OCI-M1 (cell line): Measurements from ENCODE around the gene OR4B1.
"Not testable (repeated sequence)": the region's sequence is repeated elsewhere in the genome, so short reads cannot be mapped to it uniquely, and the experiment has no call there.

Source experiments
- DNase-seq: peaks from one replicate; lab custom pipeline; 2025; lab: John Stamatoyannopoulos, UW

OR4B1 gene, protein sequence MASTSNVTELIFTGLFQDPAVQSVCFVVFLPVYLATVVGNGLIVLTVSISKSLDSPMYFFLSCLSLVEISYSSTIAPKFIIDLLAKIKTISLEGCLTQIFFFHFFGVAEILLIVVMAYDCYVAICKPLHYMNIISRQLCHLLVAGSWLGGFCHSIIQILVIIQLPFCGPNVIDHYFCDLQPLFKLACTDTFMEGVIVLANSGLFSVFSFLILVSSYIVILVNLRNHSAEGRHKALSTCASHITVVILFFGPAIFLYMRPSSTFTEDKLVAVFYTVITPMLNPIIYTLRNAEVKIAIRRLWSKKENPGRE

DNA sequence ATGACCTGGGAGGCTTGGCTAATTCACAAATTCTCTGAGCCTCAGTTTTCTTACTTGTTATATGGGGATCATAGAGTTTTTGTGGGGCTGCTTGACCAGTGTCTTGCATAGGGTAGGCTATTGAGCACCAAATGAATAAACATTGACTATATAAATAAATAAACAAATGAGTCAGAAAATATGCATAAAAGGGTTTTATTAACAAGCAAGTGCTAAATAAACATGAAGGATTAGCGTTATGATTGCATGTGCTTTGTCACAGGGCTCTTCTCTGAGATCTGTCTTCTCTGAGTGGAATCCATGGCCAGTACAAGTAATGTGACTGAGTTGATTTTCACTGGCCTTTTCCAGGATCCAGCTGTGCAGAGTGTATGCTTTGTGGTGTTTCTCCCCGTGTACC, at the start of gene OR4B1:
TSS of gene OR4B1 (plus strand) at position 301 of the 400 bp plus-strand sequence. CDS start at position 301, 0 bp downstream.
- DNase-seq = no peak

DNA sequence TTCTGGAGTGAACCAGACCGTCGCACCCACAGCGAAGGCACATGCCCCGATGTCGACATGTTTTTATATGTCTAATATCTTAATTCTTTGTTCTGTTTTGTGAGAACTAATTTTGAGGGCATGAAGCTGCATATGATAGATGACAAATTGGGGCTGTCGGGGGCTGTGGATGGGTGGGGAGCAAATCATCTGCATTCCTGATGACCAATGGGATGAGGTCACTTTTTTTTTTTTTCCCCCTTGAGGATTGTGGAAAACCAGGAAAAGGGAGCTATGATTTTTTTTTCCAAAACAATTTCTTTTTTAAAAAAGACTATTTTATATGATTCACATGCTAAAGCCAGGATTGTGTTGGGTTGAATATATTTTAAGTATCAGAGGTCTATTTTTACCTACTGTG, 49.2 kb upstream of the OR4B1 start:
- DNase-seq = no peak

DNA sequence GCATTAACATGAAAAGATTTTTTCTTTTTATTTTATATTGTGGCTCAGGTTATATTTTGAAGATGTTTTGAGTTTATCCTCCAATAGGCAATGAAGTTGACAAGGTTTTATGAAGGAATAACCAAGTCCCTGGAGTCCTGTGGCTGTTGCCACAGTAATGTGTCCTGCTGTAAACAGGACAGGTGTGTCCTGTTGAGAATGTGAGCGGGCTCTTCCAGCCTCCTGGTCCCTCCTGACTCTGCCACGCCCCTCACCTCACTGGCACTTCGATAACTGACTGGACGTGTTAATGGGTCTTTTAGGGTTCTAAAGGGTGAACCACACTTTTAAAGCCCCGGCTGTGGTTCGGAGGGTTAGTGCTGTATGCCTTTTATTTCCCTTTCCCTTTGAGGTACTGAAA, 47.8 kb upstream of the OR4B1 start:
- no peak for DNase-seq

DNA sequence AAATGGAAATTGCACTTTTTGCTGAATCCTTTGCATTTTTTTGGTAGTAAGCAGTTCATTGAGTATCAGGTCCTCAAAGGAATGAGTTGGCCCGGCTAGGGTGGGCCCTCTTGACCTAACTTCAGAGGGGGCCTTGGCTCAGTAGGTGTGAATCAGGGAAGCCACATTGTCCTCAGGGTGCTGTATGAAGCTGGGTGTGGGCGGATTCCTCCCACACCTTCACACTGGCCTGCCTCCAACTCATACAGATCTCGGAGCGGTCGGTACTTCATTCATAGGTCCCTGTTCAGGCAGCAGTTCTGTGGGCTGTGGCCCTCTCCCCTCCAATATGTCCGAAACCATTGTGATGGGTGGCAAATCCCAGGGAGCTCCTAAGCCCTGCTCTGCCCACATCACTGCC, 47.4 kb upstream of the OR4B1 start:
- DNase-seq = no peak

DNA sequence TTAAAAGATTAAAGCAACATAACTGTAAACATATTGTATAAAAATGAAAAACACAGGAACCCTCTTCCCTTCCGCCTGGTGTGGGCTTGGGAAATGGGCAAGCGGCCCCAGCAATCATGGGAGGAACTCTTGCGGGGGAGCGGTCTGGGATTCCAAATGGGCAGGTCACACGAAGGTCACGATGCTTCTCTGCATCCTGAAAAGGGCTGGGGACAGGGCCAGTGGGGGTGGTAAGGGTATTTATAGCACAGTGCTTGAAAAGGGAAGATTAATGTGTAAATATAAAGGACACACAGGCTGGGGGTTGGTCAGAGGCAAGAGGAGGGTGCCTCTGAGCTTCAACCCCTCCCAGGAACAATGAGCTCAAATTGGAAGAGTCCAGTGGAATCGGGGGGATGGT, 46.9 kb upstream of the OR4B1 start:
- DNase-seq = no peak

DNA sequence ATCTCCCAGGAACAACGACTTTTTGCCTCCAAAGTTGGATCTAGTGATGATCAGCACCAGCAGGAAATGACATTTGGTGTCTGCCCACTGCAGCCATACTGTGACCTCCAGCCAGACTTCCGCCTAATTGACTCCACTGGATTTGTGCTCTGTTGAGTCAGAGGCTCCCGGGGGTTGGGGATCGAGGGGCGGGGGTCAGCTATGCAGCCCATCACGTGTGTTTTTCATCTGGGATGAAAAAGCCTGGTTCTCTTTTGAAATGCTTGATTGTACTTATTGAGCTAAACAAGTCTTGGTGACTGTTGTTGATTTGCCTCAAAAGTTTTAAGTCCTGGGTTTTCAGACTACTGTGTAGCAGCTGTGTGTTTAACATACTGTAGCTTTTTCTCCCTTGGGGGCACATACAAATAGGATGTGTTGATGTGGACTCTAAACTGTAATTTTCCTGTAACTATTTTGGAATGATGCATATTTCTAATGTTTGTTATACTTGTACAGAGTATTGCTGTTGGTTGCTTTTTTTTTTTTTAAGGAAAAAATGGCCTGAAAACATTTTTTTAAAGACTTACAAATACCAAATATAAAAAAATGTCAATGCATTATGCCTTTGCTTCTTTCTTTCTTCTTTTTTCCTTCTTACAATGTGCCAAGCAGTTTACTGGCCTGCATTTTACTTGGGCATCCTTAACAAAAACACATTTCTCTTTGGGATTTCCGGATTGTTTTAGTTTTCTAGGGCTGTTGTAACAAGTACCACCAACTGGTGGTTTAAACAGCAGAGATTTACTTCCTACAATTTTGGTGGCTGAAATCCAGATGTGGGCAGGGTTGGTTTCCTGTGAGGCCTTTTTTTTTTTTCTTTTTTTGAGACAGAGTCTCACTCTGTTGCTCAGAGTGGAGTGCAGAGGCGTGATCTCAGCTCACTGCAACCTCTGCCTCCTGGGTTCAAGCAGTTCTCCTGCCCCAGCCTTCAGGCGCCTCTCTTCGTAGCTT, 46.1 kb upstream of the OR4B1 start:
- DNase-seq = no peak

DNA sequence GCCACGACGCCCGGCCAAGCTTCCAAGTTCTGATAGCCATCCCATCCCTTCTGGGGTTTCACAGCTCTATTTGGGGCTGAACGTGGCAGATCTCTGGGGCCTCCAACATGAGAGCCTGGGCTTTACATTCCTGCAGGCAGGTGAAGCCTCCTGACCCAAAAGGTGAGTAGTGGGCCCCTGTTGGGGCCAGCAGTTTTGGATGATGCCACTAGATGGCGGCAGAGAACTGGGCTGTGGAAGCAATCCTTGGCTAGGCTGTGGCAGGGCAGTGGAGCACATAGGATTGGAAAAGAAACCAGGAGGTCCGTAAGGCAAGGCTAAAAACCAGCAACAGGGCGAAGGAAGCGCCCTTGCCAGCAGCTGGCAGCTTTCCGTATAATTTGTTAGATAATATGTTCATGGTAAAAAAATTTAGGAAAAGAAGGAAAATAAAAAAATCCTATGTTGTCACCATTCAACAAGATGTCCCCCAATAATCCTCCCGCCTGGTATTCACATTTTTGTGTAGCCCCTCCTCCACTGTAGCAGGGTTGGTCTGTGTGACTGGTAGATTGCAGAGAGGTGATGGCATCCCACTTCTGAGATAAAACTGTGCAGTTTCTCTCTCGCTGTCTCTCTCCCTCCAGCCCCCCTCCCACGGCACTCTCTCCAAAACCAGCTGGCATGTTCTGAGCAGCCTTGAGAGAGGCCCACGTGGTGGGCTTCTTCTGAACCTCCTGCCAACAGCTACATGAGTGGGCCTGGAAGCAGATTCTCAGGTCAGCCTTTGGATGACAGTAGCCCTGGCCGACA, 43.6 kb upstream of the OR4B1 start:
- peak; percentile 81 for DNase-seq

DNA sequence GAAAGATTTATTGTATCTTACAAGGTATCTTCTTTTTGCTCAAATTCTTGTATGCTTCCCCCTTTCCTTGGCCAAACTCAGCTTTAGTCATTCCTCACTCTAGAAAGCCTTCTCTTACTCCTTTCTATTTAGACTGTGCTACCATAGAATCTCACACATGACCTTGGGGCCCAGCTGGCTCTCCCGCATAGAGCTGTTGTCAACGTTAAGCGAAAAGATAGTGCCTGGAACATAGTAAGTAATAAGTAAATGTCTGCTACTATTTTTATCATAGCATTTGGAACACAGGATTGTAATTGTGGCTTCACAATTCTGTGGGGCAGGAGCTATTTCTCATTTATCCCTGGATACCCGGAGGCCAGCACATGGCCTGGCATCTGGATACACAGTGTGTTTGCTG, 38.9 kb upstream of the OR4B1 start:
- no peak for DNase-seq

DNA sequence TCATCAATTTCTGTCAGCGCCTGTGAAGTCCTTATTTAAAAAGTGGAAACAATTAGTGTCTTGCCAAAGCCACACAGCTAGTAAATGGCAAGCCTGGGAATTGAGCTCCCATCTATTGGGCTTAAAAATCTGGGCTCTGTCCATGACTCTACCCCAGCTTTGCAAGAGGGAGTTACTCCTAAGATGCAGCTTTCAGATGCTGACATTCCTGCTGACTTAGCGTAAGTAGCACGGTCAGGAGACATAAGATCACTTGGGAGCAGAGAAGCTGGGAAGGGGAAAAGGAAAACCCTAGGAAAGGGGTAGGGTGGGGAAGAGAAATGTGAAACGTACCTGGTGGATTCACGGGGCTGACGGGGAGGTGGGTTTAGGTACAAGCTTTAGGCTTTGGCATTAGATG, 36.0 kb upstream of the OR4B1 start:
- DNase-seq = no peak

DNA sequence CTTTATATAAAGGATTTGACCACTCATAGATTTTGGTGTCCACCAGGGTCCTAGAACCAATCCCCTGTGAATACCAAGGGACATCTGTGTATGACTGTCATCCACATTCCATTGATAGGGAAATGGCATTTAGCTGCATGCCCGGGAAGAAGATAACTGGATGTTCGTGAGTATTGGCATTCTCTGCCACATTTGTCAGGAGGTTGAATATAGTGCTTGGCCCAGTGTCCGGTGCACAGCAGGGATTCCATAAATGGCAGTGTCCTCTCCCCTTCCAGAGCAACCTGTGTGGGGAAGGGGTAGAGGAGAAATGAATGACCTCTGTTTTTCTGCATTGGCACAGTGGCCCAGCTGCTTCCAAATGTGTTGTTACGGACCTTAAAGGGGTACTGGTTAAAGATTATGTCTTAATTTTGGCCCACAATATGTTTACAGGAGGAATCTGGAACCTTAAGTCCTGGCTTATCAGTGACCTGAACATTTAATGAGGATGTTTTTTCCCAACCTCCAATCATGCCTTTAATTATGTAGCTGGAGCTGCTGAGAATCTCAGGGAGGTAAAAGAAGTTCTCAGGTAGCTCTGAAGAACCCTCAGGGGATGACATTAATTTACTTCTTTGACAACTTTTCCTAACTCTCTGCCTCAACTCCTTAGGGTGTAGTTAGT, 33.6 kb upstream of the OR4B1 start:
- no peak for DNase-seq

DNA sequence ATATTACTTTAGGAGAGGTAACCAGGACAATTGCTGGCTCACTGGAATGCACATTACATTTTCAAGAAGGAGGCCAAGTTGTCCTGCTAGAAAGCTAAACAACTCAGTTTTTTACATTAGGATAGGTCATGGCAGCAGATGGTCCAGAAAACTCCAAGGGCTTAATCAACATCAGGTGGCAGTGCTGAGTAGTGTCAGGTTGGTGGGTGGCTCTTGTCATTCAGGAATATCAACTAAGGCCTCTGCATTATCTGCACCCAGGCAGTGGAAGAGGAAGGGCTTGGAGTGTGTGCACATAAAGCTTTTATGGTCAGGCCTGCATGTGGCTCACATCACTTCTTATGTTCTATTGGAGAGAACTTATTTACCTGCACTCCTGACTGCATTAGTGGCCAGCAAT, 32.2 kb upstream of the OR4B1 start:
- peak; percentile 15 for DNase-seq

DNA sequence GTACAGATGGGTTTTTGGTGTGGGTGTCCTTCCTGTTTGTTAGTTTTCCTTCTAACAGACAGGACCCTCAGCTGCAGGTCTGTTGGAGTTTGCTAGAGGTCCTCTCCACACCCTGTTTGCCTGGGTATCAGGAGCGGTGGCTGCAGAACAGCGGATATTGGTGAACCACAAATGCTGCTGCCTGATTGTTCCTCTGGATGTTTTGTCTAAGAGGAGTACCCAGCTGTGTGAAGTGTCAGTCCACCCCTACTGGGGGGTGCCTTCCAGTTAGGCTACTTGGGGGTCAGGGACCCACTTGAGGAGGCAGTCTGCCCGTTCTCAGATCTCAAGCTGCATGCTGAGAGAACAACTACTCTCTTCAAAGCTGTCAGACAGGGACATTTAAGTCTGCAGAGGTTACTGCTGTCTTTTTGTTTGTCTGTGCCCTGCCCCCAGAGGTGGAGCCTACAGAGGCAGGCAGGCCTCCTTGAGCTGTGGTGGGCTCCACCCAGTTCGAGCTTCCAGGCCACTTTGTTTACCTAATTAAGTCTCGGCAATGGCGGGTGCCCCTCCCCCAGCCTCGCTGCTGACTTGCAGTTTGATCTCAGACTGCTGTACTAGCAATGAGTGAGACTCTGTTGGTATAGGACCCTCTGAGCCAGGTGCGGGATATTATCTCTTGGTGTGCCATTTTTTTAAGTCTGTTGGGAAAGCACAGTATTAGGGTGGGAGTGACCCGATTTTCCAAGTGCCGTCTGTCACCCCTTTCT, 25.5 kb upstream of the OR4B1 start:
- peak; percentile 49 for DNase-seq

DNA sequence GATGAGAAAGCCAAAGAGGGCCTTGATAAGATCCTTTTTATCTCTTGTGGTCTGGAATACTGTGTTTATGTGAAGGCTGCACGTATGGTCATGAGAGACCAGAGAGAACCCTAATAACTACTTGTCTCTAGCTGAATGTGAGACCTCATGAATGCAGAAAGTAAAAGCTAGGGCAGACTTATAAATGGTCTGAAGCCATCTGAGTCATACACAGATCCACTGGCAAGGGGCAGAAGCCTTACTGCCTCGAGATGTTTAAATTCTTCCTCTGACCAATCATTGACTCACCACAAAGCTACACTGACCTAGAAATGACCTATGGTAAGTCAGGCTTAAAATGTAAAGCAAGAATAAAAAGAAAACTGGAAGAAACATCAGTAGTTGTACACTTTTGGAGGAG, 22.7 kb upstream of the OR4B1 start:
- DNase-seq = no peak

DNA sequence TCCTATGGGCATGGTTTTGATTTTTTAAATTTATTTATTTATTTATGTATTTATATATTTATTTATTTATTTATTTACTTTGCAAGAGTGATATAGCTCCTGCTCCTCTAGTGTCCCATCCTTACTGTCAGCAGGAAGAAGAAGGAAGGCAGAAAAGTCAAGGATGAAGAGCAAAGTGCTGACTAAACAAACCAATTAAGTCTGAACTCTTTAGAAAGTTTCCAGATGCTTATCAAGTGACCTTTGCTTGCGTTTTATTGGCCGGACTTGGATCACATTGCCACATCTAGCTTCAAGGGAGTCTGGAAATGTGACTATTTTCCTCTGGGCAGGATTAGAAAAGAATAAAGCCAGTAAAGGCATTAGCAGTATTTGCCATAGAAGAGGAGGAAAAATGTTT, 8.7 kb upstream of the OR4B1 start:
- DNase-seq = no peak

DNA sequence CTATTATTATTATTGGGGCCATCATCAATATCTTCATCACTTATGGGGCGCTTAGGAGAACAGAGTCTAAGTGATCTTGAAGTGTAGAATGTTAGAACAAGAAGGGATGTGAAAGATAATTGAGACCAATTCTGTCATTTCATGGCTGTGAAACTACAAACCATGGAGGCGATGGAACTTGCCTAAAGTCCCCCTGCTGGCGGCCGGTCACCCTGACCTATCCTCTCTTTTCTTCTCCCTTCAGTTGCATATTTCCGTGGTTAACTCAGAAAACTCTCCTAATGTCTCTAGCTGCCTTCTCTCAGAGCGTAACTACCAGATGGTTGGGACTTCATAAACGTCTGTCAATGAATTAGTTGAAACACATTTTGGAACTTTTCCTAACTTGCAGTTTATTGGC, 6.6 kb upstream of the OR4B1 start:
- peak; percentile 41 for DNase-seq

DNA sequence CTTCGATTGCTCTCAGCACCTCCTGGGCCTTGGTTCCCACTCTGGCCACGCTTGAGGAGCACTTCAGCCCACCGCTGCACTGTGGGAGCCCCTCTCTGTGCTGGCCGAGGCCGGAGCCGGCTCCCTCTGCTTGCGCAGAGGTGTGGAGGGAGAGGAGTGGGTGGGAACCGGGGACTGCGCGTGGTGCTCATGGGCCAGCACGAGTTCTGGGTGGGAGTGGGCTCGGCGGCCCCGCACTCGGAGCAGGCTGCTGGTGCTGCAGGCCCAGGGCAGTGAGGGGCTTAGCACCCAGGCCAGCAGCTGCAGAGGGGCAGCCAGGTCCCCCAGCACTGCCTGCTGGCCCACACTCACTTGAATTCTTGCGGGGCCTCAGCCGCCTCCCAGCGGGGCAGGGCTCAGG, 12.2 kb downstream of the OR4B1 start:
- DNase-seq = no peak

DNA sequence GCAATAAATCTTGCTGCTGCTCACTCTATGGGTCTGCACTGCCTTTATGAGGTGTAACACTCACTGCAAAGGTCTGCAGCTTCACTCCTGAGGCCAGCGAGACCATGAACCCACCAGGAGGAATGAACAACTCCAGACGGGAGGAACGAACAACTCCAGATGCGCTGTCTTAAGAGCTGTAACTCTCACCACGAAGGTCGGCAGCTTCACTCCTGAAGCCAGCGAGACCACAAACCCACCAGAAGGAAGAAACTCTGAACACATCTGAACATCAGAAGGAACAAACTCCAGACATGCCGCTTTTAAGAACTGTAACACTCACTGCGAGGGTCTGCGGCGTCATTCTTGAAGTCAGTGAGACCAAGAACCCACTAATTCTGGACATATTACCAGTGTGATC, 13.4 kb downstream of the OR4B1 start:
- not testable (repeated sequence) for DNase-seq

DNA sequence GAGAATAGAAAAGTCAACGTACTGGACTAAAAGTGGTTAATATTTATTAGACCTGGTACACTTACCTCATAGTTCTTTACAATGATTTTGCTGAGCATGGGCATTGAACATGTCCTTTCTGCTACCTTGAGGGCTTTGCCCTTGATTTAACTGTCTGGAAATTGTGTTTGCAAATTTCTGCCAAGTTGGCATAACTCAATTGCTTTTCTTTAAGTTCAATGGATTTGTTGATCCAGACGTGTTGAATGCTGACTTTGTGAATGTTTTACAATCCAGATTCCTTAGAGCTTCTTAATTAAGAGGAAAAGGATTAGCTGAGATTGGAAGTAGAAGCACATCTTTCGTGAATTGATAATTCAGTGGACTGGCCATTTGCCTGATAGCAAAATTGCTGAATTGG, 21.1 kb downstream of the OR4B1 start:
- no peak for DNase-seq

DNA sequence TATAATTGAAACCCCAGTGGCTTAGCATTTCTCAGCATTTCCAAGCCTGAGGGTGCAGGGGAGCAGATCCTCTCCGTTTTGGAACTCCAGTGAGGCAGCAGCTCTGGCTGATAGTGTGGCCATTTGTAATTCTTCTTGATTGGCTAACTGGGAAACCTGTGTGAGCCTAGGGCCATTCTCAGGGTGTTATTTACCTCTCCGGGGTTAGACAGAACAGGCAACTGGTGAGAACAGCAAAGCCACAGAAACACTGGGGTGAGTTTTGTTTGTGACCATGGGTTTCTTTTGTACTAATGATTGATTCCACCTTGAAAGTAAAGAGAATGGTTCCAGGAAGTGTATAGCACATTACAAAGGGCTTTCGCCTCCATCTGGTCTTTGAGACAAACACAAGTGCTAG, 25.9 kb downstream of the OR4B1 start:
- no peak for DNase-seq

DNA sequence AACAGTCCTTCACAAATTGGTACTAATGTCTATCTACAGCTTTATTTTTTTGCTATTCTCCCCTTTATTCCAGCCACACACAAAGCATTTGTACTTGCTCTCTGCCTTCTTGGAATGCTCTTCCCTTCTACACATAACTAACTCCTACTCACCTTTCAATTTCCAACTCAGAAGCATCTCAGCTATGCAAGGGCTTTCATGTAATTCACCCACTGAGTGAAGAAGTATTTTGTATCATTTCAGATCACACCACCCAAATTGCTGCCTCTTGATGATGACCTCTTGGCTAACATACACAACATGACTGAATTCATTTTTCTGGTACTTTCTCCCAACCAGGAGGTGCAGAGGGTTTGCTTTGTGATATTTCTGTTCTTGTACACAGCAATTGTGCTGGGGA, 28.2 kb downstream of the OR4B1 start, which contains the start of gene OR4X2:
TSS of gene OR4X2 (plus strand) at position 301 of the 400 bp plus-strand sequence. CDS start at position 301, 0 bp downstream.
- no peak for DNase-seq

DNA sequence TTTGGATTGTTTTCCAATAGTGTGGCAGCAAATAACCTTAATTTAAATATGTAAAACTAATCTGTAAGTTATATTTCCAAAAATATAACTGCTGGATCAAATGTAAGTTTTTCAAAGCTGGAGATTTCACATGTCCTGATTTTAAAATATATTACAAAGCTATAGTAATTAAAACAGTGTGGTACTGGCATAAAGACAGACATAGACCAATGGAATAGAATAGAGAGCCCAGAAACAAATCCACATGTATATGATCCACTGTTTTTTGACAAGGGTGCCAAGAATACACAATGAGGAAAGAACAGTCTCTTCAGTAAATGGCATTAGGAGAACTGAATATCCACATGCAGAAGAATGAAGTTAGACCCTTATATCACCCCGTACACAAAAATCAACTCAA, 32.3 kb downstream of the OR4B1 start:
- DNase-seq = no peak
